CD4-positive, alpha-beta T cell treated with Interleukin-4 for 4 hours (primary cell): Measurements from ENCODE around the gene RHCG.
"Not testable (repeated sequence)": the region's sequence is repeated elsewhere in the genome, so short reads cannot be mapped to it uniquely, and the experiment has no call there.

Experiments
- DNase-seq: peaks from one replicate; pipeline ENCODE4 v3.0.0-alpha.2; 2020

The RHCG gene

DNA sequence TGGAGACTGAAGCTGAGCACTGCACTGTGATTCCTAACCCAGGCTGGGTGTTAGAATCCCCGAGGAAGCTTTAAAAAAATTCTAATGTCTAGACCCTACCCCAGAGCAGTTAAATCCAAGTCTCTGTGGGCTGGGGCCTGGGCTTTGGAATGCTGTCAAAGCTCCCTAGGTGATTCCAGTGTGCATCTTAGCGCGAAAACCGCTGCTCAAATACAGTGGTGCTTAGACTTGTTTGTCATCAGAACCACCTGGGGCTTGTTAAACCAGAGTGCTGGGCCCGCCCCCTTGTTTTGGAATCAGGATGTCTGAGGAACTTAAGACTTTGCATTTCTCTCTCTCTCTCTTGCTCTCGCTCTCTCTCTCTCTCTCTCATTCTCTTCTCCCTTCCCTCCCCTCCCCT, 20.7 kb downstream of the RHCG start:
- no peak for DNase-seq

DNA sequence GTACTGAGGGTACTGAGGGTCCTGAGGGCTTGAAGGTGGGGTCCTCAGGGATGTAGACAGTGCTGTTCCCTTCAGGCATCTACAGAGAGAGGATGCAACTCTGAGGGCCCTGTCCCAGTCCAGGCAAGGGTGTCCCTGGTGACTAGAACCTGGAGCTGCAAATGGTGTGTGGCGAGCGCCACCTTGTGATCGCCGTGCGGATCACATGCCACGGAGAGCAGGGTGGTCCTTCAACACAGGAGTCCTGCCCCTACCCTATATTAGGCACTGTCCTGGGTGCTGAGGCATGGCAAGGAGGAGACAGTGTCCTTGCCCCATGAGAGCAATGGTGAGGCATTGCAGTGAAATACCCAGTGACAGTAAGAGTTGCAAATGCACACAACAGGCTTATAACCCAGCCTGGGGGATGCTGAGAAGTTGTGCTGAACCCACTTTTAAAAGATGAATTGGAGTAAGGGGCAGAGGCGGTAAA, 23.6 kb downstream of the RHCG start:
- peak; percentile 6 for DNase-seq

DNA sequence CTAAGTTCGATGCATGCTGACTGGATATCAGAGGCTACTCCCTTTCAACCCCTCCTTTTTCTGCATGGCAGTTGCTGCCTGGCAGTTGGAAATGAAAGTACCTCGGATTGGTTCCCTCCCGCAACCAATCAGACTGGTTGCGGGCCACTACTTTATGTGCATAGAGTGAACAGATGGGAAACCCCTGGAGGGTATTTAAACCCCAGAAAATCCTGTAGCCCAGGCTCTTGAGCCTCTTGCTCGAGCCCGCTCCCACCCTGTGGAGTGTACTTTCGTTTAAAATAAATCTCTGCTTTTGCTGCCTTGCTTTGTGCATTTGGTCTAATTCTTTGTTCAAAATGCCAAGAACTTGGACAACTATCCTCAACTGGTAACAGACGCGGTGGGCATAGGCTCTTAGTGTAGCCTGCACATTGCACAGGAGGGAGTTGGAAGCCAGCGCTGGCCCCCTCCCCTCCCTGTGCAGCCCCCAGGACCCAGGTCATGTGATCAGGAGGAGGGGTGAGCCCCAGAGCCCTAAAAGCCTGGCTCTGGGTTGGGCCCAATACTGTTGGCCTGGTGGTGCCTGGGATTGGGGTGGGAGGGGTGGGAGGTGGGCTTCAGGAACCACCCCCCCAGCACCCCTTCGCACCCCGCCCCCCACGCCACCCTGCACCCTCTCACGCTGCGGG, 26.8 kb downstream of the RHCG start:
- no peak for DNase-seq

DNA sequence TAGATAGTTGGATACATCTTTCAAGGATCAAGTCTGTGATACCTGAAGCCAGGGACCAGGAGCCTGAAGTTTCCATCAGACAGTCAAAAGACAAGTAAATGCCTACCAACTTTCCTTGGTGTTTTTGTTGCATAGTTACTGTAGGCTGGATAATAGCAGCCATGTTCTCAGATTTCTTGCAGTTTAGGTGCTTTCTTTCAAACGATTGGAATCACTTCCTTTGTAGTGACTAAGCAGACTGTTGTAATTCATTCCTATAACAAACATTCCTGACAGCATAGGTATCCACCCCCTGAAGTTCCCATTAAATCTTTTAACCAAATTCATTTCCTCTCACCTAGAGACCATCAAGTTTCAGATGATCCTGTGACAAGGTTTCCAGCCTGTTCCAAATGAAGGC, 27.6 kb downstream of the RHCG start:
- not testable (repeated sequence) for DNase-seq

DNA sequence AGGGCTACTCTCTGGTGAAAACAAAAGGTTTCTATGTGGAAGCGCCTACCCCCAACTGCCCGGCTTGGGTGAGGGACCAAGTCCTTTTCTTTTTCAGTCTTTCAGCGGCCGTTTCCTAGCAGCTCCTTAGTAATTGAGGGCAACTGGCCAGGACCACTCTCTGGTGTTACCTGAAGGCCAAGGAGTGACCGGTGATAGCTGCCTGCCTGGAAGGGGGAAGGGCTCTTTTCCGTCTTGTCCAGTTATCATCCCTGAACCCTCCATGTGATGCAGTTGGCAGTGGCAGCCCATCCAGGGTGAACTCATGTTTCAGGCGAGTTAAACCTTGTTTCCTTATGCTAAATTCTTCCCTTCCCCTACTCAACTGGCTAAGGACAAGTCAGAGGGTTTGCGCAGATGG, 33.3 kb downstream of the RHCG start:
- no peak for DNase-seq

DNA sequence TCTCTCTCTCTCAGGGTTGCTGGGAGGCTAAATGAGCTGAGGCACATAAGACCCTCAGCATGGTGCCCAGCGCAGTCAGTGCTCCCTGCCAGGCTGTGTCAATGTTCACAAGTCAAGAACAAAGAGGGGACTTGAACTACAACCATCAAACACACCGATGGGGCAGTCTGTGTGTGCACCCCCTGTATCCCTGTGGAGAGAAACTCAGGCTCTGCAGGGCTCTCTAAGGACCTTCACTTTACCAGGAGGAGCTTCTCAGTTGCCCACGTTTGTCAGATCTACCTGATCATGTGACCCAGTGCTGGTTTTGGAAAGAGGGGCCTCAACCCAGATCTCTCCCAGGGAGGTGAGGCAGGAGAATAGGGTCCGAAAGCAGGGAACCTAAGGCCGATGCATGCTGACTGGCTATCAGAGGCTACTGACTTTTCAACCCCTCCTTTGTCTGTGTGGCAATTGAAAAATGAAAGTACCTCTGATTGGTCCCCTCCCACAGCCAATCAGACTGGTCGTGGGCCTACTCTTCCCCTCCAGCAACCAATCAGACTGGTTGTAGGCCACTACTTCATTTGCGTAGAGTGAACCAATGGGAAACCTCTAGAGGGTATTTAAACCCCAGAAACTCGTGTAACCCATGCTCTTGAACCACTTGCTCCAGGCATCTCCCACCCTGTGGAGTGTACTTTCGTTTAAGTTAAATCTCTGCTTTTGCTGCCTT, 34.0 kb downstream of the RHCG start:
- DNase-seq, result no peak

DNA sequence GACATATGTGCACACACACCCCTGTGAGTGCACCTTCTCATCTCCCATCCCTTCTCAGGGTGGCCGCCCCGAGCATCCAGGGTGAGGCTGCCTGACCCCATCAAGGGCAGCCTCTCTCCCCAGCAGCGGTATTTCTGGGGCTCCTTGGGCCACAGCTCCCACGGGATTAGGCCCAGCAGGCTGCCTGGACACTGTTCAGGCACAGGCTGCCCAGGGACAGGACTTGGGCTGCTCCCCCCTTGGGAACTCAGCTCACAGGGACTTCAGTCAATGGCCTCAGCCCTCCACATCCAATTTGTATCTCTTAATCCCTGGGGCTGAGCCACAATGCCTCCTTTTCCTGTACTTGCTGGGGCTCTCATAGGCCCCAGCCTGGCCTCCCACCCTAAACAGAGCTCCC, 35.0 kb downstream of the RHCG start:
- DNase-seq, result no peak

DNA sequence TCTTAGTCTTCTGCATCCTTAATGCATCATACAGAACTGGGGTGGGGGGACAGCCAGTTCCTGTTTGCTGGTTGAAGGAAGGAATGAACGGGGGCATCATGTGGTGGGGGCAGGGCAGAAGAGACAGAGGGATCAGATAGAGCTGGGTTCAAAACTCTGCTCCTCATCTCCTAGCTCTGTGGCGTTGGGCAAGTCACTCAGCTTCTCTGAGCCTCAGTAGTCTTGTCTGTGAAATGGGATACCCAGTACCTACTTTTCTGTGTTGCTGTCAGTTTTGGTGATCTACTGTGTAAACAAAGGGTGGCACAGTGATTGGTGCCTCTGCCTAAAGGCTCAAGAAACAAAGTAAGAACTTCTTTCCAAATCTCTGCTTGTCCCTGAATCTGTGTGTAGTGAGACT, 36.3 kb downstream of the RHCG start:
- DNase-seq, result no peak

DNA sequence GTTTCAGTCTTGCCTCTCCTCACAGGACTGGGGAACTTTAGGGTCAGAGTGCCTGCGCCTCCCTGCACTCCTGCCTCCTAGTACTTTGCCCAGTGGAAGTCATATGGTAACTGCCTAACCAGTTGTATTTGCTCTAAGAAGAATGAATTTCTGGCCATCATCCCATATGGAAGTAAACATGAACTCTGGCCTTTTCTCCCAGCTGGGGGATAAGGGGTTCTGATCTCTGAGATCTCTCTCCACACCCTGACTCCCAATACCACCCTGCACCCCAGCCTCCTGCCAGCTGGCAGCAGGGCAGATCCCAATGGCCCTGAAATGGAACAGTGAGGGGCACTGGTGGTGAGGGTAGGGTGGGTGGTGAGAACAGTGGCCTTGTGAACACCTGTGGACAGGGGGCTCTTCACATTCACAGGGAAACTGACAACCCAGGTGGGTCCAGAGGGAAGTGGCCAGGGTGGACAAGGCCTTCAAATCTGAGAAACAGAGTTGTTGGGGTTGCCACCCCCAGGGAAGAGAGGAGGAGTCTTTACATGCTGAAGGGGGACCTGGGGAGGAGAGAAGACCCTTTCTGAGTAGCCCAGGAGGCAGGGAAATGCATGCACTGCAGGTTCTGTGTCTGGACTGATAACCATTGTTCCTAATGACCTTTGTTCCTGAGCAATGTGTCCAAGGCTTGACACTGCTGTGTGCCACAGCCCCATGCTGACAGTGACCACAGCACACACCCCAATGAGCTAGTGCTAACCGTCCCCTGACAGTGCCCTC, 36.9 kb downstream of the RHCG start:
- DNase-seq, result no peak

DNA sequence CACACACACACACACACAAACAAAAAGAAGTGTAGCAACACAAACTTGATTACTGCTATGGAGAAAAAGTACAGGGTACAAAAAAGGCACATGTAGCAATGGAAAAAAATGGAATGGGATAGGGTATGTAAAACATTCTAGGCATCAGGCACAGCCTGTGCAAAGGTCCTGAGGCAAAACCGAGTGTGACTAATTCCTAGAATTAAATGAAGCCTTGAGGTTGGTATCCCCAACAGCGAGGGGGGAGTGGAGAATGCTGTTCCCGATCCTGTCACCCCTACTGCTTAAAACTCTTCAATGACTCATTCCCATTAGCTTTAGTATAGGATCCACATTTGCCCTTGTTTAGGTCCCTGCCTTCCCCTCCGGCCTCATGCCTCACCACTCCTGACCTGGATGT, 37.9 kb downstream of the RHCG start:
- no peak for DNase-seq

DNA sequence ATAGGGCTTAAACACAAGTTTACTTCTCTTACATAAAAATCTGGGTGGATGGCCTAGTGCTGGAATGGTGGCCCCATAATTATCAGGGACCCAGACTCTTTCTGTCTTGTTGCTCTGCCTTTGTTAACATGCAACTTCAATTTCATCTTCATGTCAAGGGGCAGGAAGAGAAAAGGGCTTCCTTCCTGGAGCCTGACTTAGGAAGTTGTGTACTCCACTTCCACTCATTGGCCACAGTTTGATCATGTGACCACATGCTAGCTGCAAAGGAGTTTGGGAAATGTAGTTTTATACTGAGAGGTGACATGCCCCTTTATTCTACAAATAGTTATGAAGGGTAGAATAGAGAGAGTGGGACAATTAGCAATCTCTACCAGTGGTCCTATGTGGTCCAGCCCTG, 39.3 kb downstream of the RHCG start:
- no peak for DNase-seq

DNA sequence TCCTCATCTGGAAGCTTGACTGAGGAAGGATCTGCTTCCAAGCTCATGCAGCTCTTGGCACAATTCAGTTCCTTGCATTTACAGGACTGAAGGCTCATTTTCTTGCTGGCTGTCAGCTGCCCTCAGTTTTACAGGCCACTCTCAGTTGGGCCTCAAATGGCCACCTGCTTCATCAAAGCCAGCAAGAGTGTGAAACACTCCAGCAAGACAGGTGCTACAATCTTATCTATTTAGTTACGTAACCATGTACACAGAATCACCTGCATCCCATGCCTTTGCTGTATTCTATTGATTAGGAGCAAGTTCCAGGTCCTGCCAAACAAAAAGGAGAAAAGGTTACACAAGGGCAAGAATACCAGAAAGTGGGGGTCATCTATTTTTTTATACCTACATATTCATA, 40.8 kb downstream of the RHCG start:
- DNase-seq, result no peak

DNA sequence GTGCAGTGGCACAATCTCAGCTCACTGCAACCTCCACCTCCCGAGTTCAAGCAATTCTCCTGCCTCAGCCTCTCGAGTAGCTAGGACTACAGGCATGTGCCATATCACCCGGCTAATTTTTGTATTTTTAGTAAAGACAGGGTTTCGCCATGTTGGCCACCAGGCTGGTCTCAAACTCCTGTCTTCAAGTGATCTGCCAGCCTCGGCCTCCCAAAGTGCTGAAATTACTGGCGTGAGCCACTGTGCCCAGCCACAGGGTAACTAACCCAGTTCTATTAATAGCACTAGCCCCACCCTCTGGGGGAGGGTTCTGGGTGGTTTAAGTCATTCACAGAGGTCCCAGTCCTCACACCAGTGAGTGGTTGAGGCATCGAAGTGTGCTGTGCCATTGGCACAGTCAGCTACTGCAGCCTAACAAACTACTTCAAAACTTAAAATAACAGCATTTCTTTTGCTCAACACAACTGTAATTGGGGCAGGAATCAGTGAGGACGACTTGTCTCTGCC, 44.0 kb downstream of the RHCG start:
- no peak for DNase-seq

DNA sequence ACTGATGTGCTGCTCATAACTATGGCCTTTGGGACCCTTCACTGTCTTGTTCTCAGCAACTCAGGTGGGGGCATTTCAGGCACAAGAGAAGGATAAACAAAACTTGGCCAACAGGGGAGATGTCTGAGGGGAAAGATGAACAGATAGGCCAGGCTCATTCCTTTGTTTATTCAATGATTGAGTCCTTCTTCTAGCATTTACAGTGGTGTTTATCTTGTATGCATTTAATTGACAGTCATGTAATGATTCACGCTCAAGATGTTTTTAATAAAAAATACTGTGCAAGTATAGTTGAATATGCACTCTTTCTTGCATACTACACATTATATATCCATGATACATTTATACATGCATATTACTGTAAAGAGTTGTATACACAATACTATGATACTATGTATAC, 44.5 kb downstream of the RHCG start:
- no peak for DNase-seq

DNA sequence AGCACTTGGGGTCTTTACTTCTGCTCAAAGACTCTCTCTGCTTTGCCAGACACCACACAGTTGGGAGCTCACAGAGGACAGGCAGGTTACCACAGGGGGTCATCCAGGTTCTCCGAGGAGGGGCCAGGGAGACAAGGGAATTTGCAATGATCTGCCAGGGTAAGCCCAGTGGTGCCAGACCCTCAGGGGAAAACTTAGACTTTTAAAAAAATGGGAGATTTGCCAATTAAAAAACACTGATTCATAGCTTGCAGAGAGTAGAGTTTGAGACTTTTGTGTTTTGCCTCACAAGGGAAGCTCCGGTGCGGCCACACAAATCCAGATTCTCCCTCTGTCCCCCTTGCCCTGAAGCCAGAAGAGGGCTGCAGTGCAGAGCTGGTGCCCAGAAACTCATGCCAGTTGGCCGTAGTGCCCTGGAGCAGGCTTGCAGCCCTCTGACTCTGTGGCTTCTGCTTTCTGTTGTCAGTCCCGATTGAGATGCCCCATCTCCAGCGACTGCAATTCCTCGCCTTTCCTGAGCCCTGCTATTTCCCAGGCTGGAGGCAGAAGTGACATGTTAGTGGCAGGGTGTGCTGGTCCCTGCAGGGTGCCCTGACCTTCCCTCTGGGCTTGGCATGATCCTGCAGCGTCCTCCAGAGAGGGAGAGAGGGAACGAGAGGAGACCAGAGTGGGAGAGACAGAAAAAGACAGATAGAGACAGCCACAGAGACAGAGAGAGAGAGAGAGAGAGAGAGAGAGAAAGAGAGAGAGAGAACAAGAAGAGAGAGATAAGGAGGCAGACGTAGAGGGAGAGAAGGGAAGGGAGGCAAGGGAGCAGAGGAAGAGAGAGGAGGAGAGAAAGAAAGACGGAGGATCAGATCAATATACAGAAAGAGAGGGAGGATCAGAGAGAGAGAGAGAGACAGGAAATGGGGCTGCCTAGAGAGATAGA, 46.0 kb downstream of the RHCG start:
- DNase-seq, result no peak

DNA sequence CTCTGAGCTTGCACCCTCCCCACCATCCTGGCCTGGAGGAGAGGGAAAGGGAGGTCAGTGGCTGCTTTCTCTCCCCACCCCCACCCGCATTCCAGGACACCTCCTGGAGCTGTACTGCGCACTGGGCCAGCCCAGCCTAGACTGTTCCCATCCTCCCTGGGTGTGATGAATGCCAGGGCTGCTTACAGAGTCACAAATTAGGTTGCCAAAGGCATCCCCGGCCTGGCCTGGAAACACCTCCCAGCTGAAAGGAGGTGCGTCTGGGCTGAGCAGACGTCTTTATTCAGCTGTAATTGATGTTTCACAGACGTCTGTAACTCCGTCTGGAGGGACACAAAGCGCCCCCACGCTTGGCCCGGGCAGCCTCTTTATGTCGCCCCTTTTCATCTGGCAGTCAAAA, 47.6 kb downstream of the RHCG start:
- no peak for DNase-seq

DNA sequence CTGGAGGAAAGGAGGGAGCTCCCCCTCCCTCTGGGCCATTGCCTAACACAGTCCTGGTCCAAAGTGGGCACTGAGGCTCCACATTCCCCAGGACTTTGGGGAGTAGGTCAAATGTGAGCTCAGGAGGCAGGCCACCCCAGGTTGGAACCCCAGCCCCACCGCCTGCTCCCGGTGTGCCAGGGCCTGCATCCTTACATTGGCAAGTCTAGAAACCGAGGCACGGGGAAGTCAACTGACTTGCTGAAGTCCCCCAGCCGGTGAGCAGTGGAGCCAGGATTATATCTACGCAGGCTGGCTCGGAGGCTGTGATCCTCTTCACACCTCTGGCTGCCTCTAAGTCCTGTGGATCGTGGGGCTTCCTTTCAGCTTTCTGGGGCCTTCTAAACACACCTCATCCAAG, 48.7 kb downstream of the RHCG start:
- no peak for DNase-seq

DNA sequence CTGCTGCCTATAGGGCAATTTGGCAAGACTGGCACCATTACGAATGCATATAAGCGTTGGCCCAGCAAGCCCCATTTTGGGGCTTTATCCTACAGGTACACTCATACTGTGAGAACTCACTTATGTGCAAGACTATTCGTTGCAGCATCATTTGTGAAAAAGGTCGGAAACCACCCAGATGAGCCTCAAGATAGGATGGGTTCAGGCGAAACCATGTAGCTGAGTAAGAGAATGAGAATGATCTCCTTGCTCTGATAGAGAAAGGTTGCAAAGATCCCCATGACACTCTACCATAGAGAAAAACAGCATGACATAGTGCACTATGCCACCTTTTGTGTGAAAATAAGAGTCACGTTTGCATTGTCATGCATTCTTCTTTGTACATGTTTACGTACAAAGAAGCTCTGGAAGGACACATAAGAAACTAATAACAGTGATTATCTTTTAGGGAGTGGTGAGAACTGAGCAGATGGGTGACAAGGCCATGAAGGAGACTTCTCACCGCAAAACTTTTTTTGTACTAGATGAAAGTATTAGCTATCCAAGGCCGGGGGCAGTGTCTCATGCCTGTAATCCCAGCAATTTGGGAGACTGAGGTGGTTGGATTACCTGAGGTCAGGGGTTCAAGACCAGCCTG, 50.0 kb downstream of the RHCG start:
- DNase-seq, result no peak

DNA sequence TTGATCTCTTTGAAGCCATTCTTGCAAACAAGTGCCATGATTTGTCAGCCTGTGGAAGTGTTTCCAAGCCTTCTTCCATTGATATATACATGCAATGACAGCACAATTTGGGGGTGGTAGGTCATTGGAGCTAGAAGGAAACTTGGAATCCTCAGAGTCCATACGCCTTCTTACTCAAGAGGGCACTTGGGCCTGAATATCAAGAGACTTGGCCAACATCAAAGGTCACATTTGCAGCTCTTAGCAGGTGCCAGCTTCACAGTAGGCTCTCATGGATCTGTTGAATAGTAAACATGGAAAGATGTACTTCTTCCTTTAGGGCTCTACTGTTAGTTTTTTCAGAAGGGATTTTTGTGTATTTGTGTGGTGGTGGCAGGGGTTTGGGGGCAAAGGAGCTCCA, 50.9 kb downstream of the RHCG start:
- DNase-seq, result no peak

DNA sequence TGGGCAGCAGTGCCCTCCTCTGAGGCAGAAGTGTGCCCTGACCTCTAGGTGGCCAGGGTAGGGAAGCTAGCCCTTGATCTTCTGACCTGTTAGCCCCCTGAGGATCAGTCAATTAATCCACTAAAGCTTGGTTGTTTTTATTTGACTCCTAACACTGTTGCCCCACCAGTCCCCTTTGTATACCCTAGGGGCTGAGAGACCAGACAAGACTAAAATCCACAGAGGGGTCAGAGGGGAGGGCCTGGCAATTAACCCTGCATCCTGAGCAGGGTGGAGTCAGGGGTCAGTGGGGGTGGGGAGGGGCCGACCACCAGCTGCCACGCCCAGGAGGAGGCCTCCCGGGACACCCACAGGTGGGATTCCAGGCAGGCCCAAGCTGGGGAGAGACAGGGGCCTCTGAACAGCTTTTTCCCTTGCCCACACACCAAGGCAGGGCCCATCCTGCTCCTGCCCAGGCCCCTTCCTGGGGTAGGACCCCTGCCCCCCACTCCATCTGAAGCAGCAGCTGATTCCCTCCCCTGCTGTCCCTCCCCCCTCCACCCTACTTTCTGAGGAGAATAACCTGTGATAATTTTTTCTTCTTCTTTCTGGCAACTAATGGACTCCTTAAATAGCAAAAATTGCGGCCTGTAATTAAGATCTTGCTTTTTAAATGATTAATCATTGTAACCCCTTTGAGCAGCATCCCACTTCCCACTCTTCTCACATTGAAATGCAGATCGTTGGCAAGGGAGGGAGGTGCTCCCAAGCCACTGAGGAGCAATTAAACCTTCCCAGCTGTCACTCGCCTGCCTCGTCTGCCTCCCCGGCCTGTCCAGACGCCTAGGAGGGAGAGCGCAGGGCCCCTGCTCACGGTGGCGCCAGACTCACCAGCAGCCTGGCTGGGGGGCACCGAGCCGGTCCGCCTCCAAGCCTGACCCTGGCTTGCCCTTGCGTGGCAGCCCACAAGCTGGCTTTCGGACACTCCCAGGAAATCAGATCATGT, 51.9 kb downstream of the RHCG start:
- no peak for DNase-seq

DNA sequence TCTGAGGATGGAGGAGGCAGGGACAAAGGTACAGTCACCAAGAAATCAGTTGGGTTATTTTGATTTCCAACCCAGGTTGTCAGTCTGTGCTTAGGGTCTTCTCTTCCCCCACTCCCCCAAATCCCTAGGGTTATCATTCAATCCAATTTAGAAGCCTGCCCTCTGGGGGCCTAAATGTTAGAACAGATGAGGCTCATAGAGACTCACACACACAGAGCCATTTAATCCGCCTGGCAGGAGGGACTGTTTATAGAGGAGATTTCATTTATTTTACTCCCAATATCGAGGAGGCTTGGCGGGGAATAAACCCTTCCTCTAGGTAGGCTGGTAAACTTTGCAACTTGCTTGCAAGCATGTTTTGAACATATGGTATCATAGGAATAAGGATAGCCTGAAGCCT, 52.8 kb downstream of the RHCG start:
- no peak for DNase-seq
